H1 (cell line): ENCODE results near the gene FAM222B. TPM values are rescaled to one million over a fixed set of nuclear protein-coding genes. Genes with fewer than 3 reads are reported as not detected.
A peak's percentile ranks its signal among the peaks of the same experiment; 100 is the strongest.

ENCODE experiments used
- ASH2L ChIP-seq: fragments of 200-600, 300-600 bp; sonication (generic); IDR thresholded peaks from one replicate; pipeline ENCODE4 v1.7.1; 2017; ENCODE audit warnings: low read length
- CEBPB ChIP-seq: IDR thresholded peaks from 2 replicates; pipeline ENCODE4 v1.6.1; 2012; ENCODE audit warnings: low read depth, low read length
- CHD1 ChIP-seq: IDR thresholded peaks from 2 replicates; pipeline ENCODE4 v1.6.1; 2012; ENCODE audit warnings: low read depth, low read length, improper control_type of control experiment
- CHD2 ChIP-seq: IDR thresholded peaks from 2 replicates; pipeline ENCODE4 v1.6.1; 2012; ENCODE audit warnings: low read length, improper control_type of control experiment
- CREB1 ChIP-seq: IDR thresholded peaks from 2 replicates; pipeline ENCODE4 v1.6.1; 2012; ENCODE audit warnings: inconsistent platforms
- GABPA ChIP-seq: IDR thresholded peaks from 2 replicates; pipeline ENCODE4 v1.6.1; 2011; ENCODE audit warnings: mild to moderate bottlenecking, low read length, moderate library complexity, borderline replicate concordance; ENCODE audit not compliant: insufficient read depth
- HDAC2 ChIP-seq, 2 experiments: fragments of 300-600 bp in 1 of 2; sonication (generic) in 1 of 2; IDR thresholded peaks; 2 replicates each; pipeline ENCODE4 v1.6.1; 2011 to 2012; ENCODE audit warnings: low read depth in 2 of 2, low read length in 2 of 2, mild to moderate bottlenecking in 2 of 2, moderate library complexity in 2 of 2, borderline replicate concordance in 1 of 2, inconsistent platforms in 1 of 2
- JUND ChIP-seq: IDR thresholded peaks from 2 replicates; pipeline ENCODE4 v1.6.1; 2011; ENCODE audit warnings: mild to moderate bottlenecking, improper control_type of control experiment, low read length
- KDM4A ChIP-seq: IDR thresholded peaks from one replicate; pipeline ENCODE4 v1.7.1; 2012; ENCODE audit warnings: low read depth, mild to moderate bottlenecking, moderate library complexity, low read length, inconsistent platforms; ENCODE audit not compliant: severe bottlenecking
- KDM5A ChIP-seq: fragments of 200-600 bp; IDR thresholded peaks from 2 replicates; pipeline ENCODE4 v1.7.1; 2012; ENCODE audit warnings: mild to moderate bottlenecking, low read length, inconsistent platforms, mixed read lengths
- PHF8 ChIP-seq: fragments of 200-600 bp; sonication (generic); conservative IDR thresholded peaks from 2 replicates; pipeline ENCODE4 v1.7.1; 2012; ENCODE audit warnings: low read depth, mild to moderate bottlenecking, inconsistent platforms, low read length, moderate library complexity
- POLR2AphosphoS5 ChIP-seq: IDR thresholded peaks from 2 replicates; pipeline ENCODE4 v1.6.1; 2011; ENCODE audit warnings: low read depth, low read length
- RAD21 ChIP-seq, 2 experiments: IDR thresholded peaks in 1 of 2; conservative IDR thresholded peaks in 1 of 2; 2 replicates each; pipeline ENCODE4 v1.6.1; 2011; ENCODE audit warnings: low read depth in 2 of 2, low read length in 2 of 2, improper control_type of control experiment in 1 of 2, inconsistent platforms in 1 of 2, mild to moderate bottlenecking in 1 of 2, moderate library complexity in 1 of 2
- RFX5 ChIP-seq: IDR thresholded peaks from 2 replicates; pipeline ENCODE4 v1.6.1; 2011; ENCODE audit warnings: low read depth, low read length, improper control_type of control experiment, borderline replicate concordance
- SAP30 ChIP-seq: fragments of 300-600 bp; sonication (generic); IDR thresholded peaks from 2 replicates; pipeline ENCODE4 v1.7.1; 2012; ENCODE audit warnings: low read length, moderate library complexity, mild to moderate bottlenecking, inconsistent platforms; ENCODE audit not compliant: insufficient read depth, insufficient replicate concordance
- SIRT6 ChIP-seq: IDR thresholded peaks from one replicate; pipeline ENCODE4 v1.7.1; 2012; ENCODE audit warnings: low read length, inconsistent platforms
- SP1 ChIP-seq: IDR thresholded peaks from 2 replicates; pipeline ENCODE4 v1.6.1; 2011; ENCODE audit warnings: low read depth, low read length
- SRF ChIP-seq: IDR thresholded peaks from 2 replicates; pipeline ENCODE4 v1.6.1; 2011; ENCODE audit warnings: mild to moderate bottlenecking, low read depth, low read length, moderate library complexity
- TAF1 ChIP-seq: IDR thresholded peaks from 2 replicates; pipeline ENCODE4 v1.6.1; 2011; ENCODE audit warnings: mild to moderate bottlenecking, low read depth, low read length
- TBP ChIP-seq: IDR thresholded peaks from 2 replicates; pipeline ENCODE4 v1.6.1; 2011; ENCODE audit warnings: low read depth, low read length, improper control_type of control experiment
- polyA plus RNA-seq, 7 experiments: library from polyadenylated mRNA; depleted of rRNA in 3 of 7; stranded (reverse) in 5 of 7; unstranded in 2 of 7; fragments of >200 nt in 5 of 7; fragments of 200-250 nt in 2 of 7; gene quantifications; 1 replicate in 5 of 7; 2 replicates in 1 of 7; 4 replicates in 1 of 7; pipeline versions ENCODE4 v1.2.1 to v1.2.3, GENCODE V29; 2011 to 2013; ENCODE audit warnings: missing spikeins in 2 of 7, mixed read lengths in 2 of 7
- total RNA-seq: library from RNA; stranded (reverse); fragmentation: NEBNext Ultra II Directional; extraction: Animal tissue kit (Norgen Biotek cat#: 25700); gene quantifications from 2 replicates; pipeline ENCODE4 v1.2.1, GENCODE V29; 2021
- TF ChIP-seq, protein P1 (sequence below), 3 experiments: IDR thresholded peaks; 1 replicate in 2 of 3; 2 replicates in 1 of 3; pipeline versions ENCODE4 v1.5.1 to v1.6.1; 2011; ENCODE audit warnings: low read length in 3 of 3, mild to moderate bottlenecking in 3 of 3, inconsistent platforms in 2 of 3, low read depth in 1 of 3, moderate library complexity in 1 of 3; ENCODE audit not compliant: insufficient read depth in 1 of 3; ENCODE audit errors: control extremely low read depth in 1 of 3
- TF ChIP-seq, protein P2 (sequence below): IDR thresholded peaks from 2 replicates; pipeline ENCODE4 v1.6.1; 2012; ENCODE audit warnings: inconsistent platforms

The FAM222B gene
- total and polyA plus RNA-seq, 2 of the 8 experiments (the other 6 are each of a cell fraction or from before 2014, with no cell fraction given), result 42.1 to 81.7 TPM

DNA sequence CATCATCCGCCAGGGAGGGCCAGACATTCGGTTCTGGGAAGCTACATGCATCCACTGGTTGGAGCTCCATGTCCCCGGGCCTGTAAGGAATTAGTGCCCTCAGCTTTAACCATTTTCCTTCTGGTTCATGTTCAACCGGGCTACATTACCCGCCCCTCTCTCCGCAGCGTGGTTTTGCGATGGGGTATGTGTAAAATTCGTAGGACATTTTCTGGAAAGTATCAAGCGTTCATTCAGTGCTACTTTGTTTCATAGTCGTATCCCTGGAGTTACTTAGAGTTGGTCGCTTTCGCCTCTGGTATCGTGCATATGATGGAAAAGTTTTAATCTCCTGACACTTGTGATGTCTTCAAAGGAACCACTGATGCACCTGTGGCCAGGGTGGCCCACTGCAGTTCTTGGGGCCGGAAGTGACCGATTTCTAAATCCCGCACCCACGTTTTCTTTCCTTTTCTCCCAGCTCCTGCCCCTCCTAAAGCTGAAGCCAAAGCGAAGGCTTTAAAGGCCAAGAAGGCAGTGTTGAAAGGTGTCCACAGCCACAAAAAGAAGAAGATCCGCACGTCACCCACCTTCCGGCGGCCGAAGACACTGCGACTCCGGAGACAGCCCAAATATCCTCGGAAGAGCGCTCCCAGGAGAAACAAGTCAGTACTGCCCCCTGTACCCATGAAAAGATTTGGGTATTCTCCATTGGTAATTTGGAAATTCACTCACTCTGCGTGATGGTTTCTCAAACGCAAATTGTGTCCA, 122.2 kb downstream of the FAM222B start (continued):
- TF ChIP-seq JUND (no peak), SAP30 (no peak), CHD2 (no peak), CREB1 (no peak), POLR2AphosphoS5 (peak; percentile 25; the same call in 1 of the 2 replicates), SRF (no peak), GABPA (no peak), KDM4A (no peak), TAF1 (no peak), RFX5 (no peak), RAD21 (IDR thresholded peaks at IDR 0.05 in 1 of 2, conservative IDR thresholded peaks at IDR 0.05 in 1 of 2; ENCODE audit: low read depth in 2 of 2, low read length in 2 of 2) (no peak), SP1 (no peak), HDAC2 (IDR thresholded peaks at IDR 0.05; ENCODE audit: borderline replicate concordance in 1 of 2, low read depth in 2 of 2, low read length in 2 of 2) (no peak), SIRT6 (no peak), CHD1 (peak; percentile 65; the same call in 1 of the 2 replicates), KDM5A (0 out of 2 replicates have a peak, but pooled peaks have one; percentile 76), ASH2L (no peak), PHF8 (0 out of 2 replicates have a peak, but pooled peaks have one; percentile 9), TBP (no peak), CEBPB (no peak)
- TF ChIP-seq, protein P1, sequence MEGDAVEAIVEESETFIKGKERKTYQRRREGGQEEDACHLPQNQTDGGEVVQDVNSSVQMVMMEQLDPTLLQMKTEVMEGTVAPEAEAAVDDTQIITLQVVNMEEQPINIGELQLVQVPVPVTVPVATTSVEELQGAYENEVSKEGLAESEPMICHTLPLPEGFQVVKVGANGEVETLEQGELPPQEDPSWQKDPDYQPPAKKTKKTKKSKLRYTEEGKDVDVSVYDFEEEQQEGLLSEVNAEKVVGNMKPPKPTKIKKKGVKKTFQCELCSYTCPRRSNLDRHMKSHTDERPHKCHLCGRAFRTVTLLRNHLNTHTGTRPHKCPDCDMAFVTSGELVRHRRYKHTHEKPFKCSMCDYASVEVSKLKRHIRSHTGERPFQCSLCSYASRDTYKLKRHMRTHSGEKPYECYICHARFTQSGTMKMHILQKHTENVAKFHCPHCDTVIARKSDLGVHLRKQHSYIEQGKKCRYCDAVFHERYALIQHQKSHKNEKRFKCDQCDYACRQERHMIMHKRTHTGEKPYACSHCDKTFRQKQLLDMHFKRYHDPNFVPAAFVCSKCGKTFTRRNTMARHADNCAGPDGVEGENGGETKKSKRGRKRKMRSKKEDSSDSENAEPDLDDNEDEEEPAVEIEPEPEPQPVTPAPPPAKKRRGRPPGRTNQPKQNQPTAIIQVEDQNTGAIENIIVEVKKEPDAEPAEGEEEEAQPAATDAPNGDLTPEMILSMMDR (IDR thresholded peaks at IDR 0.05; ENCODE audit: control extremely low read depth in 1 of 3, insufficient read depth in 1 of 3, low read depth in 1 of 3, low read length in 3 of 3), result peak in 1 of 3 experiments; percentile 29; a peak in 1 of 4 replicates
- TF ChIP-seq, protein P2, sequence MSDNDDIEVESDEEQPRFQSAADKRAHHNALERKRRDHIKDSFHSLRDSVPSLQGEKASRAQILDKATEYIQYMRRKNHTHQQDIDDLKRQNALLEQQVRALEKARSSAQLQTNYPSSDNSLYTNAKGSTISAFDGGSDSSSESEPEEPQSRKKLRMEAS, result no peak
